T1000 (cell line): Measurements from ENCODE around the gene KLHL36.
A peak's percentile ranks its signal among the peaks of the same experiment; 100 is the strongest.

Source experiments
- DNase-seq: peaks from one replicate; lab custom pipeline; 2025; ENCODE audit warnings: mixed read lengths; lab: John Stamatoyannopoulos, UW

Gene KLHL36

GRCh38 chr16:84647828-84648594, at the start of gene KLHL36:
Gene KLHL36, plus strand, starts transcription at chr16:84648511. Its CDS starts 2,357 bp downstream, at chr16:84650868.
- DNase-seq: peak; percentile 10

- no peak for DNase-seq
Observed at GRCh38 chr16:84599521-84600202, 48.6 kb upstream of the KLHL36 start.

GRCh38 chr16:84600343-84601229, 47.7 kb upstream of the KLHL36 start:
- no peak for DNase-seq

GRCh38 chr16:84603140-84603816, 45.0 kb upstream of the KLHL36 start:
- peak; percentile 85 for DNase-seq

GRCh38 chr16:84603940-84604339, 44.4 kb upstream of the KLHL36 start:
- DNase-seq: no peak

- no peak for DNase-seq
Observed at GRCh38 chr16:84604477-84605013, 43.8 kb upstream of the KLHL36 start.

- no peak for DNase-seq
Observed at GRCh38 chr16:84605339-84605848, 42.9 kb upstream of the KLHL36 start.

- no peak for DNase-seq
Observed at GRCh38 chr16:84606081-84606875, 42.0 kb upstream of the KLHL36 start.

- DNase-seq: no peak
Observed at GRCh38 chr16:84607061-84607460, 41.2 kb upstream of the KLHL36 start.

GRCh38 chr16:84607694-84608093, 40.6 kb upstream of the KLHL36 start:
- no peak for DNase-seq

- DNase-seq: no peak
Observed at GRCh38 chr16:84608282-84608681, 40.0 kb upstream of the KLHL36 start.

- no peak for DNase-seq
Observed at GRCh38 chr16:84609563-84610177, 38.6 kb upstream of the KLHL36 start.

- DNase-seq: no peak
Observed at GRCh38 chr16:84610376-84610775, 37.9 kb upstream of the KLHL36 start.

GRCh38 chr16:84611041-84611440, 37.3 kb upstream of the KLHL36 start:
- DNase-seq: no peak

GRCh38 chr16:84612686-84613085, 35.6 kb upstream of the KLHL36 start:
- DNase-seq: no peak

GRCh38 chr16:84613408-84614072, 34.8 kb upstream of the KLHL36 start:
- no peak for DNase-seq

- no peak for DNase-seq
Observed at GRCh38 chr16:84614073-84614459, 34.2 kb upstream of the KLHL36 start.

- DNase-seq: no peak
Observed at GRCh38 chr16:84614623-84614967, 33.7 kb upstream of the KLHL36 start.

GRCh38 chr16:84614968-84615813, 33.1 kb upstream of the KLHL36 start:
- no peak for DNase-seq
